Lung microvascular endothelial cell (primary cell): Measurements from ENCODE around the gene EXOSC7. TPM values are rescaled to one million over a fixed set of nuclear protein-coding genes. Genes with fewer than 3 reads are reported as not detected.
A peak's percentile ranks its signal among the peaks of the same experiment; 100 is the strongest.
"Not testable (repeated sequence)": the region's sequence is repeated elsewhere in the genome, so short reads cannot be mapped to it uniquely, and the experiment has no call there.

Source experiments
- DNase-seq, 2 donors: peaks; one replicate each; pipeline versions ENCODE4 v3.0.0 to v3.0.0-alpha.2; 2010; ENCODE audit warnings: low read depth in 2 of 2
- total RNA-seq: library from RNA; depleted of rRNA; stranded (reverse); fragments of >200 nt; gene quantifications from 2 replicates; pipeline ENCODE4 v1.2.1, GENCODE V29; 2014

EXOSC7 gene
- total RNA-seq, 1 donor from 2014 or later = 25.6 TPM

DNA sequence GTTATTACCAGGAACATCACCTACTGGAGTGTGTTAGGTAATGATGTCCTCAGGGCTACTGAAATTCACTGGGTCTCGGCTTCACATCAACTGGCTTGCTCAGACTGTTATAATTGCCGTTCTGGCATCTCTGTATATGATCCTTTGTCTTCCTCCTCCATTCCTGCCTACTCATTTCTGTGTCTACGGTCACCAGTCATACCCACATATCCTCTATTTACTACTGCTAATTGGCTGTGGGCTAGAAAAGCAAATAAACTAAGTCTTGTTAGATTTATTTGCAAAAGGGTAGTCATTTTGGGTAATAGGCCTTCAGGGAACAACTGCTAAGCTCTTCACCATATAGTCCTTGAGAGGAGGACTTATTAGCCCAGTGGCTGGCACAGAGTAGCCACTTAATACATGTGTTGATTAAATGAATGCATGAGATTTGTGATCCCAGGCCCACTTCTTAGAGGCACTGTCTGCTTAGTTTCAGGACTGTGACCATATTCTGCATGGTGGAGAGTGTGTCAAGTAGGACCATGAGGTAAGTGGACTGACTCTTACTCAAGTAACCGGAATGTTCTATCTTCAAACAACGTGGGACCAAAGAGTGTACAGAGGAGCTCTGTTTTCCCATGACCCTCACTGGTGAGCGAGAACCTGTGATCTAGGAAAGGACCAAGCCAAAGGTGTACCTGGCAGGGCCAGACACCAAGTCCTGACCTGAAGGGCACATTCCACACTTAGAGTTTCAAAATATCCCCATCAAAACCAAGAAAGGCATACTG is 13.2 kb upstream of the EXOSC7 start:
- DNase-seq = peak in 1 of 2 donors; percentile 11

DNA sequence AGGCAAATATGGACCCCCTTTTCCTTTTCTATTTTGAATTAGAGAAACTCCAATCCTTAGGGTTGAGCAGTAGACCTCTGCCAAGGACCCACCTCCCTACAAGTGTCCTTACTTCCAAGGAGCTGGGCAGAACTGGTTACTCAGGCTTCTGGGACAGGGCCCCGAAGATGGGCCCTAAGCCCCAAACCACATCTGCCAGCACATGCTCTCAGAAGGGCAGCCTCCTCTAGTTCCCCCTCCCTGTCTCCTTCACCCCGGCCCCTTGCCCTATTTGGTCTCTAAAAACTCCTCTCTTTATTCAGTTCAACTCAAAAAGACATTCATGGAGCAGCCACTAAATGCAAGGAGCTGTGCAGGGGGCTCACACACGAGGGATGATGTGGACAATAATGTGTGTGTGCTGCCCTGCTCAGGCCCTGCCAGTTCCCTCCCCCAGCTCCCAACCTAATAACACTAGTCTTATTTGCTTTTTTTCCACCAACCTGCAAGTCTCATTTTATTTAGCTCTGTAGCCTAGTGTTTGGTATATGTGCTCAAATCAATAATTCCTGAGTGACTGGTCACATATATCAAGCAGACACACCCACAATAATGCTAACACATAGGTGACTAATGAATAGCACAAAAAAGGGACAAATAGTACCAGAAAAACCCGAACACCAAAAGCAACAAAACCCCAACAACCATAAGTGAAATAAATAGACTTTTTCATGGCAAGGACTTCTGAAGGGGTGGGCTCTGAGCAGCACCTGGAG is 12.3 kb upstream of the EXOSC7 start:
- no peak for DNase-seq

DNA sequence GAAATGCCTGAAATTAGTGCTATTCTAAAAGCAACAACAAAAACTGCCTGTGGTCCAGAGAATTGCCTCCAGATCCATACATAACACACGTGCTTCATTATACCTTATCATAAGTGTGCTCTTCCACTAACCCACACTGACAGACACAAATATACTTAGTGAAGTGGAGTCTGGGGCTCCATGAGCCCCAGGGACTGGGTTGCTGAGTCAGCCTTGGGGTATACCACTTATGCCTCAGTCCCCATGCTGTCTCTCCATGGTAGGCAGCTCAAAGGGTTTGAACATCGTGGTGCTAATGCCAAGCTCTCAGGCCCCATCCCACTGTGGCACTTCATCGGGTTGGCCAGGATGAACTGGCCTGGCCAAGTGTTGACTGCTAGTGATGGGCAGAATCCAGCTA is 10.9 kb upstream of the EXOSC7 start:
- no peak for DNase-seq

DNA sequence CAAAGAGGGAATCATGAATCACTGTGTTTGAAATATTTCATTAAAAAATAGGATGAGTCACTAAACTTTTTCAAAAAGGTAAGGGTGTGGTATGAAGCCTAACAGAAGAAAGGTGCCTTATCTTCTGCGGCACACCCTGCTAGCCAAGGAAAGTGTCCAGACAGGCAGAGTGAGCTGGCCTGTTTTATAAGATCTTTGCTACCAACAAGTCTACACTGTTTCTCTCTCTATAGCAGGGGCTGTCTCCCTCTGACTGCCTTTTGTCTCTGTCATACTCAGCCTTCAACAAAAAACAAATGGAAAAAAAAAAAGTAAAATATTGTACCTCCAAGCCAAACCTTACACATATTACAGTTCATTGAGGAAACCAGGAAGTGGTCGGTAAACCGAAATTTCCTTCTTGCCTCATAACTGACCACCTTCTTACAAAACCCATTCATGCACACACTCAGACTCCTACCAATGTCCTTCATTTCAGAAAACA is 9.2 kb upstream of the EXOSC7 start:
- no peak for DNase-seq

DNA sequence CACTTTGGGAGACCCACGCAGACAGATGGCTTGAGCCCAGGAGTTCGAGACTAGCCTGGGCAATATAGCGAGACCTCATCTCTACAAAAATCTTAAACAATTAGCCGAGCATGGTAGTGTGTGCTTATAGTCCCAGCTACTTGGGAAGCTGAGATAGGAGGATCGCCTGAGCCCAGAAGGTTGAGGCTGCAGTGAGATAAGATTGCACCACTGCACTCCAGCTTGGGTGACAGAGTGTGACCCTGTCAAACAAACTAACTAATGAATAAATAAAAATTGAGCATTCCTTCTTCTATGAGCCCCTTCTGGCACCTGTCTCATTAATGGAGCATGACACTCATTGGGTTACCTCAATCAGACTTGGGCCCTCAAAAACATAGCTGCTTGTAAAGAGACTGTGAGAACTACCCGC is 7.6 kb upstream of the EXOSC7 start:
- no peak for DNase-seq

DNA sequence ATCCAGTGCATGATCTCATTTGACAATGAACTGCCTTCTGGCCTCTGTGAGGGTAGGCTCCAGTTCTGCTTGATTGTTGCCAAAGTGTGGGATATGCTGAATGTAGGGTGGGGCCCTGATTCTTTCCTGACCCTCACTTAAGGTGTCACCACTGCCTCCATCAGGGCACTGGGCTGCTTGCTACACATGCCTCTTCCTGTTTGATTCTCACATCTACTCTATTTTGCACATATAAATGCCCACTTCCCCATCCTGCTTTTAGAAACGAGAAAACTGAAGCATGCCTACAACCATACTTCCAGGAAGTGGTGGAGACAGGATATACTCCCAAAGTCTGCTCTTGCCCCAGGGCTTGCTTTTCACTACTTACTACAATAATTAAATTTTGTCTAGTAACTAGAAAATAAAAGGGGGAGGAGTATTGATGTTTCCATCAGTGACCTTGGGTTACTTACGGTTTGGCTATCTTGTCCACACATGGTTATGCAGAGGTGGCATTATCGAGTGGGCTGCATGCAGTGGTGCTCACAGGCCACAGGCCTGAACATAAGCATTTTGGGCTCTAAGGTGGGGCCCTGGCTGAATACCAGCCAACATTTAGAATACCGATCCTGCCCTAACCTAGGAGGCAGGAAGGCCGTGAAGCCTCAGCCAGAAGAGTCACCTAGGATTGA is 6.8 kb upstream of the EXOSC7 start:
- DNase-seq = no peak

DNA sequence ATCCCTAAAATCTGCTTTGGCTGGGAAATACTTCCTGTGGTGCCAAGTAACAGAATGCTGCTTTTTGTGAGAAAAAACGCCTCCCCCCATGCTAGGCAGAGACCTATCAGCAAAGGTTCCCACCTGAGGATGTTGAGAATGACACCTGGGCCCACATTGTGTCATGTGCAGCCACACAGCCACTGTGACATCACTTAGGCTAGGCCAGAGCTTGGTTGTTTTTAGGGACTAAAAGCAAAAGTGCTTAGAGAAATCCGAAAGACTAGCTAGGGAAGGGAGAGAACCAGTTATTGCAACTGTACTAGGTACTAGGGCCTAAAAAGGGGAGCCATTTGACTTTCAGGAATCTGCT is 6.2 kb upstream of the EXOSC7 start:
- no peak for DNase-seq

DNA sequence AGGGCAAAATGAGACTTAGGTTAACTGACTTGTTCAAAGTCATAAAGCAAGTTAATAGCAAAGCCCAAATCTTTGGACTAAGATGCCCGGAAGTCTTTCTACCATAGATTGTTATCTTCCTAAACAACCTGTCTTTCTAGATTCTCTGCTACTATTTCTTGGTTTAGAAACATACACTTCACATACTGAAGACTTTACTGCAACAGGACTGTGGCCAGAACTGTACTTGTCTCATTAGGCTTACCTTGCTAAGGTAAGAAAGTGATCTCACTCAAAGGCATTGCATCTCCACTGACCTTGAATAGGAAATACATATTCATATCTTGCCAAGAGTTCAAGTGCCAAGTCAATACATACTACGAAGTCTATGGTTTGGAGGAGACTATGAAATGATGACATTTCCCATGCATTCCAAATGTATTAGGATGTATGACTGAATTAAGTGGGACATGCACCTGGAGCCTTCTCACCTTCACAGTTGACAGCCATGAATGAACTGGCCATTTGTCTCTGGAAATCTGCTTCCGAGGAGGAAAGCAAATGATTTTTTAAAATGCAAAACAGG is 5.0 kb upstream of the EXOSC7 start:
- DNase-seq = no peak

DNA sequence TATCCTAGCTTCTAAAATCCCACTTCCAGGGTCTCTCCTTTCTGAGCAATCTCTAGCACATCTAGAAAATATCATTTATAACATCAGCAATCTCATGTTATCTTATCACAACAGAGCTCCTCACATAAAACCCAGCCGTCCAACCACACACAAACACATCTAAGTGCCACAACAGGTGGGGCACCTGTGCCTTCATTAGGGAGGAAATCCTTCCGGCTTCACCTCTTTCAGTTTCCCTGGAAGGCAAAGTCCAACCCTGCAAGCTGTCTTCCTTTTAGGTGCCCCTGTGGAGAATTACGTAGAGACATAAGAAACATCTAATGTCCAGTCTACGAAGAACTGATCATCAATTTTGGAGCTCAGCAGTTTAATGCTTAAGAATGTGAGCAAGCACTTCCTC is 1.6 kb upstream of the EXOSC7 start:
- no peak for DNase-seq

DNA sequence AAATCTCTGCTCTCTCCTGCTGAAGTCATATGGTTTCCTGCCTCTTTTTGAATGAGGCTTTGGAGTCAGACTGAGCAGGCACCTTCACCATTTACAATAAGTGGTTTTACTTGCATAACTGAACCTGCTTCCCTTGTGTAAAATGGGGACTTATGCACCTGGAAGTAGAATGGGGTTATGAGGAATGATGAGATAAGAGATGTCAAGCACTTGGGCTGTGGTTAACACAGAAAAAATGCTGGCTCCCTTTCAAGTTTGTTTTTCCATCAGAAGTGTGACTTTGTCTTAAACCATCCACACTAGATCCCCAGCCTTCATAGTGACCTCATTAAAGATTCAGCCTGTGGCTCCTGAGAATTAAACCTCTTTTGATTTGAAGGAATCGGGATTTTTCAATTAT is 5.2 kb downstream of the EXOSC7 start:
- DNase-seq = no peak

DNA sequence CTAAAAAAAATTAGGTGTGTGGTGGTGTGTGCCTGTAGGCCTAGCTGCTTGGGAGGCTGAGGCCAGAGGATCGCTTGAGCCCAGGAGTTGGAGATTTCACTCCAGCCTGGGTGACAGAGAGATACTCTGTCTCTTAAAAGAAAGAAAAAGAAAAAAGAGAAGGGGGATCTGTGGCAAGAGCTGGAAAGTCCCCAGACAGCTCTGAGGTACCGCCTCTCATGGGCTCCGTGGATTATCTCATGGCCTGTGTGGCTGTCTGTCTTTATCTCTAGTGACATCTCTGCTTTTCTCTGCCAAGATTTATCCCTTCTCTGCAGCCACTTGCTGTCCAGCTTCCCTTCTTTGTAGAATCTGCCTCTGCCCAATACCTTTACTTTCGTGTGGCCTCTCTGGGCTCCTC is 5.7 kb downstream of the EXOSC7 start:
- no peak for DNase-seq

DNA sequence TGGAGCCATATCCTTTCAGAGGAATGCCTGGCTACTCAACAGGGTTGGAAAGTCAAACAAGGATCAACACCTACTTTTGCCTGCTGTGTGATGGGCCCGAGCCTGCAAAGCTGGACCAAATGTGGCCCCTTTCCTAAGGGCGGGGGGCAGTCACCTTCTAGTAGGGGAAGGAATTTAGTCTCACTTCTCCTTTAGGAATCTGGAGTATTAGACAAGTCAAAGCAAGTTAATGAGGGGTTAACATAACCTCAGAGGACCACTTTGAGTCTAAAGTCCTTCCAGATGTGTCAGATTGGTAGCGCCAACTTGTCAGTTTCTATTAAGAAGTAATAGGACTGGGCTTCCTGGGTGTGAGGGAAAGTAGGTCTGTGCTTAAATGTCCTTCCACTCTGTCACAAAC is 6.8 kb downstream of the EXOSC7 start:
- DNase-seq = no peak

DNA sequence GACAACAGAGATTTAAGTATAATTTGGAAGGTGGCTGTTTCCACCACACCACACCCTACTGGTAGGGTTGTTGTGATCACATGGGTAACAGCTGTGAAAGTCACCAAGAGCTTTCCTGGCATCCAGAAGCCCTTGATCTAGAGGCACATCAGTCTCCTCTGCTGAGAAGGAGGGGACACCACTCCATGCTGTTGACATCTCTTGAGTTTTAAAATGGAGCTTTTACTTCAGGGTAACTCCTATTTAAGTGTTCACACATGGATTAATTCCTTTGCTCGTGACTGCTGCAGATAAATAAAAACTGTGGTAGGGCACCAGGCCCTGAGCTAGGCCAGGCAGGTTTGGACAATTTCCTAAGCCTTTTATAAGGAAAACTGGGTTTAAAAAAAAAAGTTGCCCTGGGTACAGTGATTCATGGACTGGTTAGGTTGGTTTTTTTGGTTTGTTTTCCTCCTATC is 7.5 kb downstream of the EXOSC7 start:
- no peak for DNase-seq

DNA sequence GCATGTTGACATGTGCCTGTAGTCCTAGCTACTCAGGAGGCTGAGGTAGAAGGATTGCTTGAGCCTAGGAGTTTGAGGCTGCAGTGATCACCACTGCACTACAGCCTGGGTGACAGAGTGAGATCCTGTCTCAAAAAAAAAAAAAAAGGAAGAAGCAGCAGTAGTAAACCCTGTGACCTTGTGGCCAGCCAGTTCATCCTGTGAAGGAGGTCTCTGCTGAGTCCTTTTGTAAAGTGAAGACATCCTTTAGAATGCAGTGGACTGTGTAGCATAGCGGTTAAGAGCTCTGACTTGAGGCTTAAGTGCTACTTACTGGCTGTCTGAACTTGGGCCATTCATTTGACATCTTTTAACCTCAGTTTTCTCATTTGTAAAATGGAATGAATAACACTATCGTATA is 8.3 kb downstream of the EXOSC7 start:
- no peak for DNase-seq

DNA sequence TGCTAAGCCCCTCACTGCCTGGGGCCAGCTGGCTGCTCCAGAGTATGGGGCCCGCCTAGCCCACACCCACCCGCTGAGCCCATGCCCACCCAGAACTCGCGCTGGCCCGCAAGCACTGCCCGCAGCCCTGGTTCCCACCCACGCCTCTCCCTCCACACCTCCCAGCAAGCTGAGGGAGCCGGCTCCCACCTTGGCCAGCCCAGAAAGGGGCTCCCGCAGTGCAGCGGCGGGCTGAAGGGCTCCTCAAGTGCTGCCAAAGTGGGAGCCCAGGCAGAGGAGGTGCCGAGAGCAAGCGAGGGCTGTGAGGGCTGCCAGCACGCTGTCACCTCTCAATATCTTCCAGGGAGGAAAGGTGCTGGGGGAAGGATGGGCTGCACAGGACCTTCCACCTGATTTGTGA is 10.3 kb downstream of the EXOSC7 start:
- DNase-seq = not testable (repeated sequence)

DNA sequence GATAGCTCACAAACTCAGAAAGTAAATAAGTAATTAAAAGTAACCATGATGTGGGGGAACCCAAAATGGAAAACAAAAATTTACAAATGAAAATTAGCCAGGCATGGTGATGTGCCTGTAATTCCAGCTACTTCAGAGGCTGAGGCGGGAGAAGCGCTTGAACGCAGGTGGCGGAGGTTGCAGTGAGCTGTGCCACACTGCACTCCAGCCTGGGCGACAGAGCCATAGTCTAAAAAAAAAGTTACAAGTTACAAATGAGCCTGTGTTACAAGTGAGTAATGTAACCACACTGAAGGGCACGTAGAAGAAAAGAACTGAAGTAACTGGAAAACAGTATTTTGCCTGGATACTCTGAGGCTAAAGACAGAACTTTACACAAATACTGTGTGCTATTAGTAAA is 11.3 kb downstream of the EXOSC7 start:
- DNase-seq = no peak

DNA sequence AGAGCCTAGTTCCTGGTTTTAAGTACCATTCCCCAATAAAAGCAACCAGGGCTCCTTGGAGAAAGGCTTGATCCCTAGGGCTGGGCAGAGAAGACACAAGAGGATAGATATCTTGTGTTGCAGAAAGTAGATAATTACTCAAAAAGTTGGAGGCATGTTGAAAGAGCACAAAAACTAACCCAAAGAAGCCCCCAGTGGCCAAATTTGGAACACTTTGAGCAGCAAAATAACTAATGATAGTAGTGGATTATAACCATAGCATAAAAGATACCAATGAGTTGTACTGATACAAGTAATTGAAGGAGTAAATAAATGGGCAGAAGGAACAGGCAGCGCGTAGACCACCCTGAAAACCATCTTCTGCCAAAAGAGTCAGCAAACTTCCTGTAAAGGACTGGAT is 12.0 kb downstream of the EXOSC7 start:
- peak in 1 of 2 donors; percentile 37 for DNase-seq

DNA sequence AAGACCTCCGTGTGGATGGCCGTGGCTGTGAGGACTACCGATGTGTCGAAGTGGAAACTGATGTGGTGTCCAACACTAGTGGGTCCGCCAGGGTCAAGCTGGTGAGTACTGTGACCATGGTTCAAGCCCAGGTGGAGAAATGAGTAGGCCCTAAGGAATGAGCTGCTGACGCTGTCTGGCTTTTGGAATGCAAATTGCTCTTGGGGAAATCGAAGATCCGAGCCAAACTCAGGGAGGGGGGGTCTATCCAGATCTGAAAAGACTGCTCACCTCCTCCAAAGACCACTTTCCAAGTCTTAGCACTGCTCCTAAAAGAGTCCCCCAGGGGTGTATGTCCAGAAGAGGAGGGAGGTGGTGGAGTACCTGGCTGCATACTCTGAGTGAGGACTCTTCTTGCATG is 13.1 kb downstream of the EXOSC7 start:
- DNase-seq = no peak

DNA sequence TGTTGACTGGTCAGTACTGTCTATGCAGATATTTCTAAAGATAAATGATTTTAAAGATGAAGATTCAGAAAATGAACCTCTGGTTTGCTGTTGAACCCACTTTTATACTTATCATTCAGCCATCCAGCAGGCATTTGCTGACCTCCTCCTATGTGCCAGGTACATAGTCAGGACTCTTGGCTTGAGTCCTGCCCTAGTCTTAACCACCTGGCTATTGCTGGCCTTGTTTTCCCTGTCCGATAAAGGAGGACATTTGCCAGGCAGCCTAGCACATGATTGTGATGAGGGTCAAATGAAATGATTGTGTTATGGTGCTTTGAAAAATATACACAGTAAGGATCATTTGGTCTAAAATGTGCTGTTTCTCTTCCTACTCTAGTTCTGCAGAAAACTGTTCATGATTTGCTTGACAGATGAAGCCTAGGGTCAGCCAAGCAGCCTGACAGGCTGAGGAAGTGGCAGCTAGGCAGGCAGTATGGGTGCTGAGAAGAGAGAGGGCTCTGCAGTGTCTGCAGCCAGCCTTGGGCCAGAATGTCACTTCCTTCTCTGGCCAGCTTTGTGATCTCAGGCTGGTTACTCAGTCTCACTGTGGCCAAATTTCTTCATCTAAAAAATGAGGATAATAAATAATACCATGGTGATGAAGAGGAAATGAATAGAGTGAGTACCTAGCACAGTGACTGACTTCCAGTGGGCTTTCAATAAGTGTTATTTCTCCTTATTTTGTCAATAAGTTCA is 13.8 kb downstream of the EXOSC7 start:
- DNase-seq = peak in 1 of 2 donors; percentile 22

DNA sequence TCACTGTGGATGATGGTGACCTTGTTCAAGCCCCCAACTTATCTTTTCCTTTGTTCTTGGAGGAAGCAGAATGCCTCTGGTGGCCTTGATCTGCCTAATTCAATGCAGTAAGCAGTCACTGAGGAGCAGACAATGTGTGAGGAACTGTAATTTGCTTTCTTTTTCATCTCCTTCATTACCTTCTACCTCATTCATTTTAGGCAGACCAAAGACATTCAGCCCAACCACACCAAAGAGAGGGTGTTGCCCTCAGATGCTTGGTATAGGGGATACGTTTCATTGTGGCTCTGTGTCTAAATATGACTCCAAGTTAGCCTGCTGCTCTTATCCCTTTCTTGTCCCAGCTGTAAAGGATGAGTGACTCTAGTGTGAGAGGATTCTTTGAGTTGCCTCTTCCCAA is 15.3 kb downstream of the EXOSC7 start:
- no peak for DNase-seq
